Adrenal gland (tissue), 5 donors: ENCODE results near the gene HTATIP2.

Source experiments
- CTCF ChIP-seq, 6 experiments: fragments of 450-650 bp in 4 of 6; fragments of 200-600 bp in 2 of 6; sonication (generic) in 1 of 6; IDR thresholded peaks; 1 replicate in 5 of 6; 2 replicates in 1 of 6; pipeline versions ENCODE4 v1.5.1 to v1.8.0; 2016 to 2021; ENCODE audit warnings: antibody characterized with exemption in 6 of 6, mild to moderate bottlenecking in 2 of 6, moderate library complexity in 1 of 6
- POLR2A ChIP-seq, 2 donors: fragments of 450-650 bp; IDR thresholded peaks; one replicate each; pipeline ENCODE4 v1.6.1; 2017; ENCODE audit warnings: antibody characterized with exemption in 2 of 2, mild to moderate bottlenecking in 2 of 2, moderate library complexity in 1 of 2
- donor health status: DM: no; HTN: no; CAD: no.

DNA sequence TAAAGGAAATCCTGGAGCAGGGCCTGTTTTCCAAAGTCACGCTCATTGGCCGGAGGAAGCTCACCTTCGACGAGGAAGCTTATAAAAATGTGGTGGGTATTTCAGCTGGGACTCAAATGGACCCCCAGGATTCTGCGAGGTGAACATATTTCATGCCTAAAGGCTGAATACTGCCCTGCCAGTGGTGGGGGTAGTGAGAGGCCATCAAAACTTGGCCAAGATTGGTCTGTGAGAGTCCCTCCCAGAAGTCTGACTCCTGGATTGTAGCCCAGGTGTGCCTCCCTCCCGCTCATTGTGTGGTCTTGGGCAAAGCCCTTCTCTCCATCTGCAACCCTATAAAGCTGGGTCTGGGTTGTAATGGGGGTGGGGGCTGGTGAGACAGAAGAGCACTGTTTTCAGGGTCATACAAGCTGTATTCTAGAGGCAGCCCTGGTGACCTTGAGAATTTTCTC is 853 bp downstream of the HTATIP2 start:
- TF ChIP-seq CTCF (IDR thresholded peaks at IDR 0.05) (no peak), POLR2A (IDR thresholded peaks at IDR 0.05) (no peak)
